Uterus (tissue), 4 donors: ENCODE results near the gene LRRC56. TPM values are rescaled to one million over a fixed set of nuclear protein-coding genes. Genes with fewer than 3 reads are reported as not detected.

ENCODE experiments used
- DNase-seq, 2 donors: peaks; one replicate each; pipeline ENCODE4 v3.0.0-alpha.2; 2019 to 2020
- H3K27ac ChIP-seq, 2 donors: fragments of 200-600 bp; sonication (generic); 1 replicate in 1 of 2; 2 replicates in 1 of 2; pipeline ENCODE4 v1.5.1; 2016 to 2018
- H3K27me3 ChIP-seq, 2 donors: fragments of 200-600 bp; sonication (generic); one replicate each; pipeline ENCODE4 v1.5.1; 2018 to 2019; ENCODE audit warnings: control low read depth in 1 of 2
- H3K36me3 ChIP-seq, 2 donors: fragments of 200-600 bp; sonication (generic); one replicate each; pipeline ENCODE4 v1.5.1; 2019; ENCODE audit warnings: control low read depth in 1 of 2
- H3K4me1 ChIP-seq, 2 donors: fragments of 200-600 bp; sonication (generic); one replicate each; pipeline ENCODE4 v1.5.1; 2018 to 2019; ENCODE audit warnings: control low read depth in 1 of 2
- H3K4me3 ChIP-seq, 2 donors: fragments of 200-600 bp; sonication (generic); 1 replicate in 1 of 2; 2 replicates in 1 of 2; pipeline ENCODE4 v1.5.1; 2018 to 2019; ENCODE audit warnings: mild to moderate bottlenecking in 1 of 2
- H3K9me3 ChIP-seq, 2 donors: fragments of 200-600 bp; sonication (generic); one replicate each; pipeline ENCODE4 v1.5.1; 2019; ENCODE audit warnings: control low read depth in 1 of 2
- POLR2A ChIP-seq, 2 donors: fragments of 450-650 bp; IDR thresholded peaks; one replicate each; pipeline ENCODE4 v1.6.1; 2016; ENCODE audit warnings: antibody characterized with exemption in 2 of 2, mild to moderate bottlenecking in 1 of 2, moderate library complexity in 1 of 2
- intact Hi-C: fragments of 100-400 bp; cut with DNase I; formaldehyde crosslinking; loops from one replicate; pipeline ENCODE4 v1.15.1; 2023; ENCODE audit warnings: low total_unique reads
- total RNA-seq, 4 donors: library from RNA; depleted of rRNA in 3 of 4; stranded (reverse); fragments of >200 nt in 3 of 4; gene quantifications; one replicate each; pipeline versions ENCODE4 v1.1.0 to v1.2.4, GENCODE V29; 2014 to 2023
- TF ChIP-seq, protein P1 (sequence below), 4 experiments: fragments of 200-600 bp in 2 of 4; fragments of 450-650 bp in 2 of 4; sonication (generic) in 2 of 4; IDR thresholded peaks; one replicate each; pipeline ENCODE4 v1.5.1; 2016 to 2019; ENCODE audit warnings: antibody characterized with exemption in 4 of 4, mild to moderate bottlenecking in 2 of 4, moderate library complexity in 1 of 4
- donor health status: DM: yes; HTN: yes; CAD: no.

LRRC56 gene
- total RNA-seq, 4 donors from 2014 or later: 1.7 to 1.9 TPM; not detected in 2

DNA sequence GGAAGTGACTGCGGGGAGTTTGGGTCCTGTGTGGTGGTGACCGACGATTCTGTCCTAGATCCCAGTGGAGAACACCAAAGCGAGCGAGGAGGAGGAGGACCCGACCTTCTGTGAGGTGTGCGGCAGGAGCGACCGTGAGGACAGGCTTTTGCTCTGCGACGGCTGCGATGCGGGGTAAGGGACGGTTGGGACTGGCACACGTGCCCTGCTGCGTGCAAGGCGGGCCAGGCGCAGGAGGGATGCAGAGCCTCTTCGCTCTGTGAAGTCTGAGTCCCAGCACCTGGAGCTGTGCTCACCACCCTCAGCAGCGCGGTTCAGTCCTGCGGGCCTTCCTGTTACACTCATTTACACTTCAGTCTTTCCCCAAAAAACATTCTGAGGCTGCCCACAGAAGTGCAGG lies 55.2 kb downstream of the LRRC56 start:
- Histone ChIP-seq H3K27me3 (no peaks in the 10 kb centered on the region), H3K27ac (no peak overlapping the region), H3K36me3 (no peaks in the 10 kb centered on the region), H3K9me3 (no peaks in the 10 kb centered on the region), H3K4me3 (no peak overlapping the region), H3K4me1 (no peaks in the 10 kb centered on the region)
- no peak for DNase-seq
- intact Hi-C loops: no loop called here
- TF ChIP-seq, protein P1, sequence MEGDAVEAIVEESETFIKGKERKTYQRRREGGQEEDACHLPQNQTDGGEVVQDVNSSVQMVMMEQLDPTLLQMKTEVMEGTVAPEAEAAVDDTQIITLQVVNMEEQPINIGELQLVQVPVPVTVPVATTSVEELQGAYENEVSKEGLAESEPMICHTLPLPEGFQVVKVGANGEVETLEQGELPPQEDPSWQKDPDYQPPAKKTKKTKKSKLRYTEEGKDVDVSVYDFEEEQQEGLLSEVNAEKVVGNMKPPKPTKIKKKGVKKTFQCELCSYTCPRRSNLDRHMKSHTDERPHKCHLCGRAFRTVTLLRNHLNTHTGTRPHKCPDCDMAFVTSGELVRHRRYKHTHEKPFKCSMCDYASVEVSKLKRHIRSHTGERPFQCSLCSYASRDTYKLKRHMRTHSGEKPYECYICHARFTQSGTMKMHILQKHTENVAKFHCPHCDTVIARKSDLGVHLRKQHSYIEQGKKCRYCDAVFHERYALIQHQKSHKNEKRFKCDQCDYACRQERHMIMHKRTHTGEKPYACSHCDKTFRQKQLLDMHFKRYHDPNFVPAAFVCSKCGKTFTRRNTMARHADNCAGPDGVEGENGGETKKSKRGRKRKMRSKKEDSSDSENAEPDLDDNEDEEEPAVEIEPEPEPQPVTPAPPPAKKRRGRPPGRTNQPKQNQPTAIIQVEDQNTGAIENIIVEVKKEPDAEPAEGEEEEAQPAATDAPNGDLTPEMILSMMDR (IDR thresholded peaks at IDR 0.05): no peak
- no peak for TF ChIP-seq POLR2A (IDR thresholded peaks at IDR 0.05)

- no peak for TF ChIP-seq POLR2A (IDR thresholded peaks at IDR 0.05)
- TF ChIP-seq, protein P1 (IDR thresholded peaks at IDR 0.05): no peak
- Histone ChIP-seq H3K27ac (no peak overlapping the region), H3K4me1 (no peaks in the 10 kb centered on the region), H3K4me3 (no peak overlapping the region), H3K9me3 (no peaks in the 10 kb centered on the region), H3K36me3 (no peaks in the 10 kb centered on the region), H3K27me3 (no peaks in the 10 kb centered on the region)
- no peak for DNase-seq
- intact Hi-C loops: no loop called here
Observed at GRCh38 chr11:592918-593317, 55.6 kb downstream of the LRRC56 start.

GRCh38 chr11:593347-593746 lies 56.0 kb downstream of the LRRC56 start:
- intact Hi-C loops: no loop called here
- Histone ChIP-seq H3K4me3 (no peak overlapping the region), H3K27ac (no peak overlapping the region), H3K9me3 (no peaks in the 10 kb centered on the region), H3K36me3 (no peaks in the 10 kb centered on the region), H3K4me1 (no peaks in the 10 kb centered on the region), H3K27me3 (no peaks in the 10 kb centered on the region)
- no peak for DNase-seq
- no peak for TF ChIP-seq POLR2A (IDR thresholded peaks at IDR 0.05)

- Histone ChIP-seq H3K27me3 (no peaks in the 10 kb centered on the region), H3K9me3 (no peaks in the 10 kb centered on the region), H3K36me3 (no peaks in the 10 kb centered on the region), H3K27ac (no peak overlapping the region), H3K4me3 (no peak overlapping the region), H3K4me1 (no peaks in the 10 kb centered on the region)
- DNase-seq: no peak
- intact Hi-C loops: no loop called here
- no peak for TF ChIP-seq POLR2A (IDR thresholded peaks at IDR 0.05)
- TF ChIP-seq, protein P1 (IDR thresholded peaks at IDR 0.05): no peak
Observed at GRCh38 chr11:595400-595799, 58.1 kb downstream of the LRRC56 start.

DNA sequence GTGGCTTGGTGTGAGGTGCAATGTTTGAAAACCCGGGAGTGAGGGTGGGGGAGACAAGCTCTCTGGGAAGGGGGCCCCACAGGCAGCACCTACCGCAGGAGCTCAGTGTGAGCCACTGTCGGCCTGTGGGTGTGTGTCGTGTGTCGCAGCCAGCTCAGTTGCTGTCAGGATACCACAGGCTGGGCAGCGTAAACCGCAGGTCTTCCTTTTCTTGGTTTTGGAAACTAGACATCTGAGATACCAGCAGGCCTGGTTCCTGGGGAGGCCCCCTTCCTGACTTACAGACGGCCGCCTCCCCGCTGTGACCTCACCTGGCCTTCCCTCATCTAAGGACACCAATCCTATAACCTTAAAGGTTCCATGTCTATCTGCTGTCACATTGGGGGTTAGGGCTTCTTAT lies 59.0 kb downstream of the LRRC56 start:
- no peak for TF ChIP-seq POLR2A (IDR thresholded peaks at IDR 0.05)
- TF ChIP-seq, protein P1 (IDR thresholded peaks at IDR 0.05): no peak
- Histone ChIP-seq H3K27ac (no peak overlapping the region), H3K36me3 (no peaks in the 10 kb centered on the region), H3K4me3 (no peak overlapping the region), H3K27me3 (no peaks in the 10 kb centered on the region), H3K4me1 (no peaks in the 10 kb centered on the region), H3K9me3 (no peaks in the 10 kb centered on the region)
- DNase-seq: no peak
- intact Hi-C loops: no loop called here

DNA sequence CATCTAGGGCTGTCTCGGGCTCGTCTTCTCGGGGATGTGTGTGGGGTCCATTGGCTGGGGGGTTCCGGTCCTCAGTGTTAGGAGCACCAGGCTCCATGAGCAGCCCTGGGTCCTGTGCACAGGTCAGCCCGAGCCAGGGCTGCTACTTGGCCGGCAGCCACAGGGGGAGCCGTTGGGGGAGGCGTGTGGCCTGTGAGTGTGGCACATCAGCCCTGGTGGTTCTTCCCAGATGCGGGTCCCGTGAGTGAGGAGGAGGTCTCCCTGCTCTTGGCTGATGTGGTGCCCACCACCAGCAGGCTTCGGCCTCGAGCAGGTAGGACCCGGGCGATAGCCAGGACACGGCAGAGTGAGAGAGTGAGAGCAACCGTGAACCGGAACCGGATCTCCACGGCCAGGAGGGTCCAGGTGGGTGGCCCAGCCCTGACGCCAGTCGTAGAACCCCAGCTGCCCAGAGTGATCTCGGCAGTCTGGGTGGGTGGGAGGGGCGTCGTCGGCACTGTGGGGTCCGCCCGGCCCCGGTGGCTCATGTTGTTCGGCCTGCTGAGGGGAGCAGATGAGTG lies 59.9 kb downstream of the LRRC56 start:
- H3K27me3 ChIP-seq: no peaks in the 10 kb centered on the region
- H3K4me3 ChIP-seq: no peak overlapping the region
- TF ChIP-seq, protein P1 (IDR thresholded peaks at IDR 0.05): no peak
- TF ChIP-seq POLR2A (IDR thresholded peaks at IDR 0.05): no peak
- no peaks in the 10 kb centered on the region for H3K9me3 ChIP-seq
- DNase-seq: no peak
- intact Hi-C loops: no loop called here
- no peaks in the 10 kb centered on the region for H3K4me1 ChIP-seq
- no peak overlapping the region for H3K27ac ChIP-seq
- H3K36me3 ChIP-seq: no peaks in the 10 kb centered on the region
